SU-DHL-6 (cell line): ENCODE data around the gene GALNT12.

Source experiments
- H2AFZ ChIP-seq: fragments of 200-600 bp; sonication (generic); 2 replicates; pipeline ENCODE4 v1.6.1; 2014; ENCODE audit warnings: low read depth, mild to moderate bottlenecking, moderate library complexity, mixed read lengths, antibody characterized with exemption, low read length; ENCODE audit not compliant: severe bottlenecking
- H3F3A ChIP-seq: fragments of 200-600 bp; shearing (Covaris generic); 2 replicates; pipeline ENCODE4 v1.6.0; 2016; ENCODE audit warnings: antibody characterized with exemption, mild to moderate bottlenecking; ENCODE audit not compliant: insufficient read depth
- H3K27ac ChIP-seq: fragments of 200-600 bp; sonication (generic); 2 replicates; pipeline ENCODE4 v1.5.1; 2016; ENCODE audit warnings: low read depth, mild to moderate bottlenecking, low read length, moderate library complexity, mixed read lengths
- H3K27me3 ChIP-seq: fragments of 200-600 bp; sonication (generic), shearing (Covaris generic); 2 replicates; pipeline ENCODE4 v1.6.0; 2014; ENCODE audit warnings: mild to moderate bottlenecking, low read length
- H3K36me3 ChIP-seq: fragments of 200-600 bp; sonication (generic); 2 replicates; pipeline ENCODE4 v1.6.1; 2014; ENCODE audit warnings: mild to moderate bottlenecking, low read length, mixed read lengths
- H3K4me2 ChIP-seq: fragments of 300-600, 200-600 bp; shearing (Covaris generic), sonication (generic); 2 replicates; pipeline ENCODE4 v1.6.0; 2014; ENCODE audit warnings: low read length, low read depth, mild to moderate bottlenecking; ENCODE audit not compliant: poor library complexity, severe bottlenecking
- H3K4me3 ChIP-seq: fragments of 200-600 bp; sonication (generic); 2 replicates; pipeline ENCODE4 v1.5.1; 2014; ENCODE audit warnings: antibody characterized with exemption, low read length, mild to moderate bottlenecking, mixed read lengths; ENCODE audit not compliant: insufficient read depth, poor library complexity, severe bottlenecking
- H3K79me2 ChIP-seq: fragments of 200-600 bp; sonication (generic); 2 replicates; pipeline ENCODE4 v1.6.1; 2014; ENCODE audit warnings: mild to moderate bottlenecking, low read length, moderate library complexity; ENCODE audit not compliant: insufficient read depth
- H3K9ac ChIP-seq: fragments of 200-600 bp; sonication (generic); 2 replicates; pipeline ENCODE4 v1.7.0; 2014; ENCODE audit warnings: mild to moderate bottlenecking, low read length
- H3K9me2 ChIP-seq: fragments of 200-600 bp; sonication (generic); replicated peaks from 2 replicates; pipeline ENCODE4 v1.6.1; 2014; ENCODE audit warnings: low read length; ENCODE audit not compliant: insufficient read depth
- H3K9me3 ChIP-seq: fragments of 200-600 bp; sonication (generic); 2 replicates; pipeline ENCODE4 v1.6.1; 2014; ENCODE audit warnings: low read length, mixed read lengths; ENCODE audit not compliant: insufficient read depth
- H4K20me1 ChIP-seq: fragments of 200-600 bp; sonication (generic); 2 replicates; pipeline ENCODE4 v1.6.1; 2014; ENCODE audit warnings: low read depth, mild to moderate bottlenecking, antibody characterized with exemption, low read length, moderate library complexity, mixed read lengths
- EZH2phosphoT487 ChIP-seq: fragments of 200-600 bp; sonication (generic), shearing (Covaris generic); conservative IDR thresholded peaks from 2 replicates; pipeline ENCODE4 v1.6.1; 2018; ENCODE audit warnings: mild to moderate bottlenecking, antibody characterized with exemption, low read length, moderate library complexity, mixed read lengths
- TF ChIP-seq, protein P1 (sequence below): fragments of 200-600 bp; sonication (generic); IDR thresholded peaks from one replicate; pipeline ENCODE4 v1.5.1; 2017; ENCODE audit warnings: antibody characterized with exemption, mild to moderate bottlenecking, low read length, moderate library complexity; ENCODE audit not compliant: insufficient read depth, poor library complexity, severe bottlenecking

GALNT12 gene

DNA sequence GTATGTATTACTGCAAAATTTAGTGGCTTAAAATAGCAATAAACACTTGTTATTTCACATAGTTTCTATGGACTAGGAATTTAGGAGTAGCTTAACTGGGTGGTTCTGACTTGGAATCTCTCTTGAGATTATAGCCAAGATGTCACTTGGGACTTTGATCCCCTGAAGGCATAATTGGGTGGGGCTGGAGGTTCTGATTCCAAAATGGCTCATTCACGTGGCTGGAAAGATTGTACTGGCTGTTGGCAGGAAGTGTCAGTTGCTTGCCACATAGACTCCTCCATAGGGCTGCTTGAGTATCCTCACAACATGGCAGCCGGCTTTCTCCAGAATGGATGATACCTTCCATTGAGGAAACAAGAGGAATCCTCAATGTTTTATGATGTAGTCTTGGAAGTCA lies 11.3 kb downstream of the GALNT12 start:
- no peaks in the 10 kb centered on the region for H3K9me3 ChIP-seq
- no peaks in the 10 kb centered on the region for H3K79me2 ChIP-seq
- no peaks in the 10 kb centered on the region for H3K27me3 ChIP-seq
- H3K4me2 ChIP-seq: no peak overlapping the region
- H3F3A ChIP-seq: no peaks in the 10 kb centered on the region
- no peaks in the 10 kb centered on the region for H3K36me3 ChIP-seq
- no peak overlapping the region for H3K9ac ChIP-seq
- no peak overlapping the region for H3K27ac ChIP-seq
- TF ChIP-seq, protein P1, sequence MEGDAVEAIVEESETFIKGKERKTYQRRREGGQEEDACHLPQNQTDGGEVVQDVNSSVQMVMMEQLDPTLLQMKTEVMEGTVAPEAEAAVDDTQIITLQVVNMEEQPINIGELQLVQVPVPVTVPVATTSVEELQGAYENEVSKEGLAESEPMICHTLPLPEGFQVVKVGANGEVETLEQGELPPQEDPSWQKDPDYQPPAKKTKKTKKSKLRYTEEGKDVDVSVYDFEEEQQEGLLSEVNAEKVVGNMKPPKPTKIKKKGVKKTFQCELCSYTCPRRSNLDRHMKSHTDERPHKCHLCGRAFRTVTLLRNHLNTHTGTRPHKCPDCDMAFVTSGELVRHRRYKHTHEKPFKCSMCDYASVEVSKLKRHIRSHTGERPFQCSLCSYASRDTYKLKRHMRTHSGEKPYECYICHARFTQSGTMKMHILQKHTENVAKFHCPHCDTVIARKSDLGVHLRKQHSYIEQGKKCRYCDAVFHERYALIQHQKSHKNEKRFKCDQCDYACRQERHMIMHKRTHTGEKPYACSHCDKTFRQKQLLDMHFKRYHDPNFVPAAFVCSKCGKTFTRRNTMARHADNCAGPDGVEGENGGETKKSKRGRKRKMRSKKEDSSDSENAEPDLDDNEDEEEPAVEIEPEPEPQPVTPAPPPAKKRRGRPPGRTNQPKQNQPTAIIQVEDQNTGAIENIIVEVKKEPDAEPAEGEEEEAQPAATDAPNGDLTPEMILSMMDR: no peak
- TF ChIP-seq EZH2phosphoT487: no peak
- H3K4me3 ChIP-seq: no peak overlapping the region
- H4K20me1 ChIP-seq: no peaks in the 10 kb centered on the region
- H3K9me2 ChIP-seq: no peaks in the 10 kb centered on the region
- no peak overlapping the region for H2AFZ ChIP-seq

DNA sequence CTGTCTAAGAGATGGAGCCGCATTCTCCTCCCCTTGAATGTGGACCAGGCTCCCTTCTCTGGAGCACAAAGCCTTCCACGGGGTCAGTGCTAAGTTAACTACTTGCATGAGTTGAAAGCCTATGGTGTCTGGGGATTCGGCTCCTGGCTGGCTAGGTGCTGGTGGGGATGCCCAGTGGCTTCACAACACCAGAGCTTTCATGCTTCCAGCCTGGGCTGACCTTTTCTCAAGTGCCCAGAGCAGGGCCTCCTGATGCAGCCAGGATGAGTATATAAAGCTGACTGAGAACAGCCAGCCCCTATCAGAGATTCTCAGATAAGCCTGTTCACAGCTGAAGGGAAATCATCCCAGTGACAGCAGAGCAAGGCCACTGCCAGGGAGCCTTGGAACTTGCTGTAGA lies 11.8 kb downstream of the GALNT12 start:
- Histone ChIP-seq H3K4me2 (no peak overlapping the region), H3K9me2 (no peaks in the 10 kb centered on the region), H3K4me3 (no peak overlapping the region), H3K27ac (no peak overlapping the region), H3K79me2 (no peaks in the 10 kb centered on the region), H3K36me3 (no peaks in the 10 kb centered on the region), H2AFZ (no peak overlapping the region), H4K20me1 (no peaks in the 10 kb centered on the region), H3K9me3 (no peaks in the 10 kb centered on the region), H3F3A (no peaks in the 10 kb centered on the region), H3K9ac (no peak overlapping the region), H3K27me3 (no peaks in the 10 kb centered on the region)
- no peak for TF ChIP-seq EZH2phosphoT487
- TF ChIP-seq, protein P1: no peak

DNA sequence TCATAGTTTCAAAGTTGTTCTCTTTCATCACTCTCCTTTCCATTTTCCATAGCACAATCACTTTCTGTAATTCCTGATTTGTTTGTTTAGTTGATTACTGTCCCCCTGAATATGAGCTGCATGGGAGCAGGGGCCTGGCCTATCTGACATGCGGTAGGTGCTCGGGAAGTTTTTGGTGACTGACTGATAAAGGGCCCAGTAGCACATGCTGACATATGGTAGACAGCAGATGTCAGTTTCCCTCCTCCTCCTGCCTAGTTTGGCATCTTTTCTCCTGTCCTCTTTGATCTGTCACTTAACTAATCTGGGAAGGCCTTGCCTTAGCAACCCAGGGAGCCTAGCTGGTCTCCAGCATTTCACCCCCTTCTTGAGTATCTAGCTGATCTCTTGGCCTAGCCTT lies 14.4 kb downstream of the GALNT12 start:
- no peaks in the 10 kb centered on the region for H3K9me2 ChIP-seq
- no peaks in the 10 kb centered on the region for H4K20me1 ChIP-seq
- no peak overlapping the region for H3K9ac ChIP-seq
- no peaks in the 10 kb centered on the region for H3K36me3 ChIP-seq
- no peak overlapping the region for H3K4me2 ChIP-seq
- H3F3A ChIP-seq: no peaks in the 10 kb centered on the region
- H3K79me2 ChIP-seq: no peaks in the 10 kb centered on the region
- TF ChIP-seq, protein P1: no peak
- TF ChIP-seq EZH2phosphoT487: no peak
- no peak overlapping the region for H3K27ac ChIP-seq
- no peaks in the 10 kb centered on the region for H3K27me3 ChIP-seq
- no peak overlapping the region for H3K4me3 ChIP-seq
- H3K9me3 ChIP-seq: no peaks in the 10 kb centered on the region
- no peak overlapping the region for H2AFZ ChIP-seq
